ENCODE results near the gene PDK2. TPM values are rescaled to one million over a fixed set of nuclear protein-coding genes. Genes with fewer than 3 reads are reported as not detected.

PDK2 gene
- total and polyA plus RNA-seq, 9 of the 15 experiments (the other 6 are each of a cell fraction or from before 2014, with no cell fraction given) = 0.03 to 2.5 (median 1.4) TPM

GRCh38 chr17:50151041-50151936 lies 56.1 kb downstream of the PDK2 start (continued):
- TF ChIP-seq NBN (IDR thresholded peaks at IDR 0.05; ENCODE audit: low read depth) (0 out of 2 replicates have a peak, but pooled peaks have one; percentile 54), ETV1 (tag; conservative IDR thresholded peaks at IDR 0.05; ENCODE audit: low read depth) (peak; percentile 92), RFX5 (IDR thresholded peaks at IDR 0.05; ENCODE audit: low read depth, low read length) (no peak), FUS (optimal IDR thresholded peaks at IDR 0.05; ENCODE audit: low read depth, low read length) (no peak), ZNF740 (CRISPR knock-in tag; IDR thresholded peaks at IDR 0.05) (no peak), ZNF740 (tag; IDR thresholded peaks at IDR 0.05) (peak in 1 of 2 experiments; percentile 65; a peak in 2 of 4 replicates), RB1 (IDR thresholded peaks at IDR 0.05; ENCODE audit: low read depth) (0 out of 2 replicates have a peak, but pooled peaks have one; percentile 21), NFE2L1 (tag; IDR thresholded peaks at IDR 0.05; ENCODE audit: borderline replicate concordance, low read depth) (no peak), ZNF407 (IDR thresholded peaks at IDR 0.05; ENCODE audit: low read depth) (no peak), ZNF699 (CRISPR knock-in tag; IDR thresholded peaks at IDR 0.05; ENCODE audit: insufficient replicate concordance) (no peak), SMARCC2 (IDR thresholded peaks at IDR 0.05; ENCODE audit: low read depth) (no peak)
- TF ChIP-seq, protein P1, sequence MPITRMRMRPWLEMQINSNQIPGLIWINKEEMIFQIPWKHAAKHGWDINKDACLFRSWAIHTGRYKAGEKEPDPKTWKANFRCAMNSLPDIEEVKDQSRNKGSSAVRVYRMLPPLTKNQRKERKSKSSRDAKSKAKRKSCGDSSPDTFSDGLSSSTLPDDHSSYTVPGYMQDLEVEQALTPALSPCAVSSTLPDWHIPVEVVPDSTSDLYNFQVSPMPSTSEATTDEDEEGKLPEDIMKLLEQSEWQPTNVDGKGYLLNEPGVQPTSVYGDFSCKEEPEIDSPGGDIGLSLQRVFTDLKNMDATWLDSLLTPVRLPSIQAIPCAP (CRISPR knock-in tag; IDR thresholded peaks at IDR 0.05; ENCODE audit: borderline replicate concordance) = no peak

Measured in K562 (cell line).